DMS79 (cell line): ENCODE results near the gene WWC1.
"Not testable (repeated sequence)": the region's sequence is repeated elsewhere in the genome, so short reads cannot be mapped to it uniquely, and the experiment has no call there.

Experiments
- DNase-seq: peaks from one replicate; lab custom pipeline; 2025; lab: John Stamatoyannopoulos, UW

The WWC1 gene

DNA sequence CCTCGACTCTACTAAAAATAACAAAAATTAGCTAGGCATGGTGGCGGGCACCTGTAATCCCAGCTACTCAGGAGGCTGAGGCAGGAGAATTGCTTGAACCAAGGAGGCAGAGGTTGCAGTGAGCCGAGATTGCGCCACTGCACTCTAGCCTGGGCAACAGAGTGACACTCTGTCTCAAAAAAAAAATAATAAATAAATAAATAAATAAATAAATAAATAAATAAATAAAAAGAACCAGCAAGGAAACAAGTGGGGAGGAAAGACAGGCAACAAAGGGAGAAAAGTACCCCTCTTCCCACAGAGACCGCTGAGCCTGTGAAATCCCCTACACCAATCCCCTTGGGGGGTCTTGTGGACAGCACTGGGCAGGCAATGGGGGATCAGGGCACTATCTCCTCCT, 4.6 kb upstream of the WWC1 start:
- not testable (repeated sequence) for DNase-seq

DNA sequence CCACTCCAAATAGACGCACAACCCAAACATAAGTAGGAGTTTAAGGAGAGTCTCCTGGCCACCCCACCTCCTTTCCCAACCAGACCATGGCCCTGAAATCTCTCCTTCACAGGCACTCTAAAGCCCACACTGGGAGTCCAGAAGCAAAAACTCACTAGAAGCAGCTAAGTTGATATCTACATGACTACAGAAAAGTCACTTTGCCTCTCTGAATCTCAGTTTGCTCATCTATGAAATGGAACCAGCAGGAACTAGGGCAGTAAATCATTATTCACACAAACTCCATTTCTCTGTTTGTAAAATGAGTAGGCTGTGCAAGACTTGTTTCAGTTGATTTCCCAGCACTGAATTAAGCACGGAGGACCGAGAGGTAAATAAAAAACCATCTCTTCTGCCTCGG, 4.1 kb upstream of the WWC1 start:
- no peak for DNase-seq

DNA sequence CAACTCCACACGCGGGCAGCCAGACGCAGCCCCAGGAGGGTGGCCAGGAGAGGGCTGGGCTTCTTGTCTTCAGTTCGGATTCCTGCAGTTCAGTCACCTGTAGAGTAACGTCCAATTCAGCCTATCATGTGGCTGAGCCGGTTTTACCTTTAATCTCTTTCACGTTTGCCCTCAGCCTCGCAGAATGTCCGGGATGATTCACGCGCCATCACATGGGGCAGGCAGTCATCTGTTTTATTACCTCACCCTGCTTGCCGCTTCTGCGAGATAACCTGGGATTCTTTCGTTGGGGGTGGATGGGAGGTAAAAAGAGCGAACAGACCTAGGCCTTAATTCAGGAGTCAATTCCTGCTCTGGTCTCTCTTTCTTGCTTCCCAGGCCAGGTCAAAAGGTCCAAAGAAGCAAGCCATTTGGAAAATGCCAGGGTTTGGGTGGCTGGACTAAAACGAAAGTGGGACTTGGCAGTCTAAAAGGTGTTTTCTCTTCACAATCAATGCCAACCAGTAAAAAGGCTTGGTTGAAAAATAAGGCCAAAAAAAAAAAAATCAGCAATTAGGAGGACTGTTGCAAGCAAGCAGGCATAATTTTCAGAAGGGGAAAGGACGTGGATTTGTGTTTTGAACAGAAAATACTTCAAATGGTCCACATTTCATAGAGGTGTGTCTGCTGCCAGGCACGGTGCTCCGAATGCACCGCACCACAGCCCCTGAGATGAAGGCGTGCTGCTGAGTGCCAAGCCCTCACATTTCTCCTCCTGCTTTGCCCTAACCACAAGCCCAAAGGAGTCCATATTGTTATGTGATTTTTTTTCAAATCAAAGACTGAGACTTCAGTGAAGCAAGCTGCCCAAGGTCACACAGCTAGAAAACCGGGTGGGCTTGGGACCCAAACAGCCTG, 2.8 kb upstream of the WWC1 start:
- no peak for DNase-seq

DNA sequence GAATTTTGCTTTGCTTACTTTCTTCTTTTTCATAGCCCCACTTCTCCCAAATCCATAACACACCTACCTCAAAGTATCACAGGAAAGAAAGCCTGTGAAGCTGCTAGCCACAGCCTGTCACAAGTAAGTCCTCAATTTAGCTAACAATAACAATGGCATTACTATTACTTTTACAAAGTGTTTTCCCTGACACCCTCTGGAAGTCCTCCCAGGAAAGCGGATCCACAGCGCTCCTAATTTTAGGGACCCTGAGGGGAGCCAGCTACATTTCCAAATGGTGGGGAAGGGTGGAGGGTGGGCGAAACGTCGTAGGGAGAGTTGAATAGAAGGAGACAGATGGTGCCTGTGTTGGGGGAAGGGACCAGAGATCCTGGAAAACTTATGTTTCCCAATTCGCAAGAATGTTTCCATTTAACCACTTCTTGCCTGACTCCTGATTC, 523 bp upstream of the WWC1 start:
- DNase-seq, result no peak

- DNase-seq, result no peak
Measured at GRCh38 chr5:168291964-168292785, 730 bp downstream of the WWC1 start.

DNA sequence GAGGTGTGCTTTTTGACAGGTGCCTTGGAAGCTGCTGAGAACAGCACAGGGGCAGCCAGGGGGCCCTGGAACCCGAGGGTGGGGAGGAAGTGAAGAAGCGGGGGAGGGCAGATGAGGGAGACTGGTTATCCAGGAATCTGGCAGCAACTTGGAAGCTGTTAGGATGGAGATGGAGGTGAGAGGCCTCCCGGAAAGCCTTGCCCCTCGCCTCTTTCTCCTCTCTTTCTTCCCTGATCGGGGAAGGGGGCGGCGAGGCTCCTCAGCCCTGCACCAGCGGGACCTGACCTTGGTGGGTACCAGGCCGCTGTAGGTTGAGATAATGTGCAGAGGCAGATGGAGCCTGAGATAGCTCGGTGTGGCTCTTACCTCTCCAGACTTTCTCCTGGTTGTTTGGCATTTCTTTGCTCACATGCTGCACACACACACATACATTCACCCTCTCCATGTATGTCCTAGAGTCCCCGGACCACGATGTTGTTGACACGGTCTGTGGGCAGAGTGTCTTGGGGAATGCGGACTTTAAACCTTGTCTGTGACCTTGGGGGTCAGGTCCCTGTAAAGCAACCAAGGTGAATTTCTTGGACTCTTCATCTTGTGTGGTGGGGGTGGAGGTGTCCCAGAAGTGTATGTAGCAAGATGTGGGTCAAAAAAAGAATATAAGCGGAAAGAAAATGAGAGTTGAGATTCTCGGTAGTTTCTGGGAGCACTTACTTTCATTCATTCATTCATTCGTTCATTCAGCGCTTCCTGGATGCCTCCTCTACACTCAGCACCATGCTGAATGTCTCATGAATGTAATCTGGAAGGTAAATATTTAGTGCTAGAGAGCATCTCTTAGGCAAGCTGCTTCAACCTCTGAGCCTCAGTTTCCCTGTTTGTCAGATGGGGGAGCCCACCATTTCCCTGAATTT, 1.6 kb downstream of the WWC1 start:
- no peak for DNase-seq

- DNase-seq, result no peak
Measured at GRCh38 chr5:168295574-168296201, 4.2 kb downstream of the WWC1 start.

GRCh38 chr5:168296682-168297081, 5.2 kb downstream of the WWC1 start:
- no peak for DNase-seq

GRCh38 chr5:168298949-168299348, 7.5 kb downstream of the WWC1 start:
- DNase-seq, result no peak

- no peak for DNase-seq
Measured at GRCh38 chr5:168299372-168299771, 7.9 kb downstream of the WWC1 start.

- no peak for DNase-seq
Measured at GRCh38 chr5:168300326-168301182, 9.1 kb downstream of the WWC1 start.

DNA sequence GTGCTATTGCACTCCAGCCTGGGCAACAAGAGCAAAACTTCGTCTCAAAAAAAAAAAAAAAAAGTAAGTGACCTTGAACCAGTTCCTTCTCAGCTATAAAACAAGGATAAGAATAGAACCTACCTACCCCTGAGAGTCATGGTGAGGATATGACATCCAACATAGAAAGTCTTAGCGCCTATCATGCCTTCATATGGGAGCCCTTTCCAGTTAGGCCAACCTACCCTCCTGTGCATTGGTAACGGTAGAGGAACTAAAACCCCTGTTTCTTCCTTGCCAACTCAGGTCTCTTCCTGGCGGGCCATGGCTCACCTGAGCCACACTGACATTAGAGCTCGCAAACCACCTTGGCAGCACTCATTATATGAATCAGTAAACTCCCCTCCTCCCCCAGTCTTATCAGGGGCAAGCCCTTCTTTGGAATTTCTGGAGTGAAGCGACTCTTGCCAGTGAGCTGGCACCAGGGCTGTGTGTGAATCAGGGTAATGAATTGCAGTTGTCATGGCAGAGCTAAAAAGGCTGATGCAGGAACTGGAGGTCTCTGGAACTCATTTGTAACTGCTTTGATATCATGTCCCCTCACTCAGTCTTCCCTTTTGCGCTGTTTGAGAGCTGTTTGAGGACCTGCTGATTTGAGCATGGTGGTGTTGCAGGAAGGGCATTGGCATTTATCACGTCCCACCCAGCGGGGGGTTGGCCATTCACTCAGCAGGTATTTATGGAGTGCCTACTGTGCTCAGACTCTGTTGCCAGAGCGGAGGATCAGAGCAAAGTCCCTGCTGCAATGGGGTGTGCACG, 10.3 kb downstream of the WWC1 start:
- DNase-seq, result no peak

- no peak for DNase-seq
Measured at GRCh38 chr5:168302785-168303184, 11.3 kb downstream of the WWC1 start.

- DNase-seq, result no peak
Measured at GRCh38 chr5:168303393-168304025, 12.1 kb downstream of the WWC1 start.

DNA sequence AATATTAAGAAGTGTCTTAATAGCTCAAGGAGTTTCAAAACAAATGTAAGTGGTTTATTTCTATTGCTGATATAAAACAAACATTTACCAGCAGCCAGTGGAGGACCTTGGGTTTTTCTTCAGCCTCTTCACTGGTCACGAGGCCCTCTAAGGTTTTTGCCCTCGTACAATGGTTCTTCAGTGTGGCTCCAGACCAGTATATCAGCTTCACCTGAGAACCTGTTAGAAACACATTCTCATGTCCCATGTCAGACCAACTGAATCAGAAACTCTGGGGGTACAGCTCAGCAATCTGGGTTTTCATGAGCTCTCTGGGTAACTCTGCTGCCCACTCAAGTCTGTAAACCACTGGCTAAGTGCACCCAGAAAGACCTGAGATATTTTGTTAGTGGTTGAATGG, 12.9 kb downstream of the WWC1 start:
- DNase-seq, result peak; percentile 46

GRCh38 chr5:168305281-168305680, 13.8 kb downstream of the WWC1 start:
- DNase-seq, result no peak

- no peak for DNase-seq
Measured at GRCh38 chr5:168307022-168307421, 15.6 kb downstream of the WWC1 start.

- DNase-seq, result no peak
Measured at GRCh38 chr5:168307925-168308584, 16.6 kb downstream of the WWC1 start.
